Measurements from ENCODE around the gene ESRRG.

The ESRRG gene

GRCh38 chr1:216702170-216702569 lies 21.1 kb downstream of the ESRRG start:
- no peak for DNase-seq

- no peak for DNase-seq
Observed at GRCh38 chr1:216700779-216701178, 22.4 kb downstream of the ESRRG start.

DNA sequence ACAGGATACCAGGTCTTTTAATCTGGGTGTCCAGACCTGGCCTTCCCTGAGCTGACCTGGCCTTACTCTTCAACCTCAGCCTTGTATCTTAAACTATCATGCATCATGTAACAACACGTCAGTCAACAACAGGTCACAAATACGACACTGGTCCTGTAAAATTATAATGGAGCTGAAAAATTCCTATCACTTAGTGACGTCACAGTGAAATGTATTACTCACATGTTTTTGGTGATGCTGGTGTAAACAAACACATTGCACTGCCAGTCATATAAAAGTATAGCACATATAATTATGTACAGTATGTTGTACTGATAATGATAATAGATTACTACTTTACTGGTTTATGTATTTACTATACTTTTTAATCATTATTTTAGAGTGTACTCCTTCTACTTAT lies 31.5 kb downstream of the ESRRG start:
- DNase-seq, result no peak

GRCh38 chr1:216690603-216691002 lies 32.6 kb downstream of the ESRRG start:
- DNase-seq, result no peak

DNA sequence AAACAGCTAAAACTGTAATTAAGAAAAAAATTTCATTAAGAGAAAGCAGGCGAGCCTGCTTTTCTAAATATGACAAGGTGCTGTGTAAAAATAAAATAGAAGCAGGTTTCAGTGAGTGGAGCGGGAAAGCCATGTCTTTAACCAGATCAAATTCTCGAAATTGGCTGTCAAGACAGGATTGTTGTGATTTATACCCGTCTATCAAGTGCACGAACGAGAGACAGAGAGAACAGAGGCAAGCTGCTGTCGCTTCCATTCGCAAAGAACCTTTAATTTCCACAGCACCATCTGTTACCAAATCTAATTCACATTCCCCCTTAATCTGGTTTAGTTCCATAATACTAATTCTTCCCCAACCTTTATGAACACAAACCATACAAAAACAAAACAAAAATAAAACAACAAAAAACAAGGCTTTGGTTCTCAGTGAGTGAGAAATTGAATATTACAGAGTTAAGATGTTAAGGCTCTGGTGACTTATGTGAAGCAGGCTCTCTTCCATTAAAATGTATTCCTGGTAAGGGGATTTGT lies 35.0 kb downstream of the ESRRG start:
- peak; percentile 48 for DNase-seq

- DNase-seq, result peak; percentile 50
Observed at GRCh38 chr1:216686860-216687766, 36.1 kb downstream of the ESRRG start.

GRCh38 chr1:216682752-216683151 lies 40.5 kb downstream of the ESRRG start:
- peak; percentile 81 for DNase-seq

DNA sequence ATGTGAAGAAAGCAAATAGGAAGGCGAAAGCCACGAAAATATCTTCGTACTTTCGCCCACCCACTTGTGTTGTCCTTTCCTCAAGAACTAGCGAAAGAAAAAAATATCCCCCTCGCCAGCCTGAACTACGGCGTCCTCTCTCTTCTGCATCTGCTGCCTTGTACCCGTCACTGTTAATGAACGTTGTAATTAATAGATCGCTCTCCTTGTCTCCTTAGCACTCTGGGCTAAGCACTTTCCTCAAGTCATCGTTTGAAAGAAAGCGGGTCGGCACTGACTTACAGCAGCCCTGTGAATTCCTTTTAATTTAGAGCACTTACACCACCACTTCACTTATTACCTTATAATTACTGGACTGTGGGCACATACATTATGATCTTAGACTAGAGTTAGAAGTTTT lies 44.1 kb downstream of the ESRRG start:
- peak; percentile 70 for DNase-seq

DNA sequence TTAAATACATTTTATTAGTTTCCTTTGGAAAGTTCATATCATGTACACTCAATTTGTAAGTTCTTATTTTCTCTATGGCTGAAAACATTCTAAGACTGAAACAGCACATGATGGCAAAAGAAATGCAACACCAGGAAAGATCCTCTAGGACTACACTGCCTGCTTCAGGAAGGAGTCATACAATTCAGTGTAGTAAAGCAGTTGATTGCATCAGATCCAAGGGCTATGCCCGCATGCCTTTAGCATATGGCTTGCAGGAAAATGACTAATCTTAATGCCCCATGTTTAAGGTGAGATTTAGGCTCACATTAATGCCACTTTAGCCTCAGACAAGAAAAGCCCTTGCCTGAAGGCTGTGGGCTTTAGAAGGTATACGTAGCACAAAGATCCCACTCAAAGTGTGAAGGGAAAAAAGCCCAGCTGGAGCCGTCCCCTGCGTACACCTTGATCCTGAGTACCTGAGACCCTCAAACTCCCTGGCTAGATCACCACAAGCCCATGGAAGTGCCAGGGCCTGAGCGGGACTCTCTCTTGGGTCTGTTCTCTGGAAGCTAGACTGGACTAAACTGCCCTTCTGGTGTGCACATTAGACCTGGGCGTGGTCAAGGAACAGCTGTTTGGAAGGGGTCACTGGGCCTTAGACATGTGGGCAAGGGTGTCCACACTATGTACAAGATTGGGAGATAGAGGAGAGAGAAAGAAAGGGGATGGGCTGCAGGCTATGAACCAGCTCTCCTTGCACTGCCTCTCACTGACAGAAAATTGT lies 52.9 kb downstream of the ESRRG start:
- DNase-seq, result no peak

DNA sequence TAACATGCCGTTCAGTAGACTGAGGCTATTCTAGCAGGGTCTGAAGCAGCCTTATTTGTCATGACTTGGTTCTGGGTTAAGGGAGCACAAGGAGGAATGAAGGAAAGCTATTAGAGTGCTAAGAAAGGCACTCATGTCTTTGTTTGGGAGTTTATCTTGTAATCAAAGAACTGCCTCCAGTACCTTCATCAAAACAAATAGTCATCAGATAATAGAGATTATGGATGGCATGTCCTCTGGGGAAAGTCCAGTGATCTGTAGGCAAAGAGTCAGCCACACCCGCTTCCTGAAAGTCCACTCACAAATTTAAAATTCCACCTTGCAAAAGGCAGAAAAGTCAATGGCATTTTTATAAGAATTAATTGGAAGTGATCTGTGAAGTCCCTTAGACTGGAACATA lies 56.8 kb downstream of the ESRRG start:
- no peak for DNase-seq

DNA sequence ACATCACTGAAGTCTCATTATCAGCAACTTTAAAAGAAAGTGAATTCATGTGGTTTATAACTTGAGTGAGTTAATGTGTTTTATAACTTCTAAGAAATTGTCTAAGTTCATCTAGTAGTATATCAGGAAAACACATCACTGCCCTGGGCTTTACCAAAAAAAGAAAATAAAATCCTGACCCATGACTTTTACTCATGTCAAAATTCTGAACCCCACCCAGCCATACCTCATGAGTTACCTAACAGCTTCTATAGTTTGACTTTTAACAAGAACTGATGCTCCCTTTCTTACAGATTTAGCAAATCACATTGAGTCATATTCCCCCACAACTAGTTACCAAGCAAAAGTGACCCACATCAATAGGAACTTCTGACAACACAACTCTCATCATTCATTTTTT lies 57.4 kb downstream of the ESRRG start:
- no peak for DNase-seq

- DNase-seq, result no peak
Observed at GRCh38 chr1:216665406-216665805, 57.8 kb downstream of the ESRRG start.

- no peak for DNase-seq
Observed at GRCh38 chr1:216662681-216663080, 60.5 kb downstream of the ESRRG start.

DNA sequence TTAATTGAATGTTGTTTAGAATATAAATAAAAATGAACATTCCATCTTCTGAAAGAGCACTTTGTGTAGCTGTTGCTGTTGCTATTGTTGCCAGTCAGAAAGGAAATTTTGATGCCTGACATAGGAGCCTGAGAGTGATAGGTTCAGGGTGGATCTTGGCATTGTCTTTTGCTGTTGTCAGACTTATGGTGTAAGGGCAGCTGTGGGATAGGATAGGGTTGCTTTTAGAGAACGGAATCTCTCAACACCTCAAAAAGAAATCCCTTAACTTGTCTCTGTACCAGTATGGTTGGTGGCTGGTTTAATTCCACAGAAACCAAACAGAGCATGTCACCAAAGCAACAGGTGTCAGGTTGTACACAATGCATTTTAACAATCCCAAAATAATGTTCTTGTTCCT lies 62.7 kb downstream of the ESRRG start:
- no peak for DNase-seq

DNA sequence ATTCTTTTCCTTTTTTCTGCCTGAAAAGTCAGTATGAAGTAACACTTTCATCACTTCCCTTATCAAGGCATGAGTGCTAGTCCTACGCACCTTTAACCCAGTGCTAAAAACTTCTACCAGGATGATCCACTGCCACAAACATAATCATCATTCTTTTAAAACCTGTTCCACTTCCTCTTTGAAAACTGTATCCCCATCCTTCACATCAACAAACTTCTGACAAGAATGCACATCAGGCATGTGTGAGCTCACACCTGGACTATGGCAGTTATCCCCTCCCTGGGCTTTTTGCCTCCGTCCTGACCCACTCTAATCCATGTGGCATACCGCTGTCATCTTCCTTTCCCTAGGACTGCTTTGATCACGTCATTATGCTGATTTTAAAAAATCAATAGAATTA lies 70.2 kb downstream of the ESRRG start:
- DNase-seq, result no peak

- DNase-seq, result peak; percentile 63
Observed at GRCh38 chr1:216651826-216652418, 71.3 kb downstream of the ESRRG start.

GRCh38 chr1:216643176-216643575 lies 80.1 kb downstream of the ESRRG start:
- no peak for DNase-seq

DNA sequence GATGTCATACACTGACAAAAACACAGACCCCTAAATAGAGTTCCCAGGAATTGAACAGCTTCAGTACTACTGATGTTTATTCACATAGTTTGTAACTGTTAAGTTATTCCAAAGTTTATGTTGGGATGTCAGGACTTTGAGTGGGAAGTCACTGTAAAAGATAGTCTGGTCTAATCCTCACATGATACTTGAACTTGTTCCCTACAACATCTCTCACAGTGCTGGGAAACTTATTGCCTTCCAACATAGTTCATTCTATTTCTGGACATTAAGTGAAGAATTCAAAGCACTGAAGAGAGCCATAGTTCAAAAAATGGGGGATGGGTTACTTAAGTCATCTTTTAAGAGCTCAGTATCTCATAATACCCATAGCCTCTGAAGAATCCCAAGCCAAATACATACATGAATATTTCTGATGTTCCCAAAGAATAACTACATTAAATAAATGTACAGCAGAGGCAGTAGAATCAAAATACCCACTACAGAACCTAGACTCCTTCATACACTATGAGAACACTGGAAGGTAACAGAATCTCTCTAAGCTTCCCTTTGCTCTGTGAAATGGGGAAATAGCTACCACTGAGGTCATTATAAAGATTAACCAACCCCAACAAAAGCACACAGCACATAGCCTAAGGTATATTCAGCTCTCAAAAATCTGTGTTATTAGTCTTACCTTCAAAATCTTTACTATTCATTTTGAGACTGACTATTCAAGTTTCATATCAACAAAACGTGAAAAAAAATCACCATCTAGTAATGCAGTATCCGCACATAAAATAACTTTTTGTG lies 81.4 kb downstream of the ESRRG start:
- no peak for DNase-seq

DNA sequence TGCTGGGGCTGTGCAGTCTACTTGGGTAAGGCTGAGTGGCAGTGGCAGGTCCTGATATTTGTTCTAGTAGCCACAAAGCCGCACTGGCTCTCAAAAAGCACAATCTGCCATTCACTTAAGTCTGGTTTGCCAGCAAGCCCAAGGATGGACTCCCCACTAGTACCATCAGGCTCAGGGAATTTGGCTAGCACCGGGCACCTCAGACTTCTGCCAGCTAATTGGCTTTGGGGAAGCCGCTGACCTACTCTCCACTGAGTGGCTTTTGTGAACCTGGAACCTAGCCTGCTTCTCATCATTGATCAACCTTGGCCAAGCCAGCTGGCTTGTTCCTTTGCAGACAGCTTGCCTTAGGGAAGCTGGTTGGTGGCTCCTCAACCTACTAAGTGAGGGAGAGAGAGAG lies 83.1 kb downstream of the ESRRG start:
- DNase-seq, result no peak

- no peak for DNase-seq
Observed at GRCh38 chr1:216632980-216633379, 90.2 kb downstream of the ESRRG start.

GRCh38 chr1:216630532-216630931 lies 92.7 kb downstream of the ESRRG start:
- no peak for DNase-seq

DNA sequence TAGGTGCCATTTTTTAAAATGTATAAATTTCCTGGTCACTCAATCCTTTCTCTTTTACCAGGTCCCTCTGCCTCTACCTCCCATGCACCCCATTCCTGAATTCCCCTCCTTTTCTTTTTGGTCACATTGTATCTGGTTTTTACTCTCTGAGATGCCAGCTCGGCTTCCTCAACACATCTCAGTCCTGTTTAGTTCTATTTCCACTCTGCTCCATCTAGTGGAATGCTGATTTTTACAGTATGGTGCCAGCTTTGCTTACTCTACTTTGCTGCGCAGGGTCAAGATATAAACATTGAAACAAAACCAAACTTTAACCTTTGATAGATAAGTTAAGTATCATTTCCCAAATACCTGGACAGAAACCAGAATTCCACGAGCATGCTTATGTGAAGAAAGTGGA lies 96.0 kb downstream of the ESRRG start:
- no peak for DNase-seq
